ENCODE measurements around the gene LGALS1. TPM values are rescaled to one million over a fixed set of nuclear protein-coding genes. Genes with fewer than 3 reads are reported as not detected.

The LGALS1 gene
- total RNA-seq, 6 experiments from 2014 or later = 34.7 to 267 (median 141) TPM

DNA sequence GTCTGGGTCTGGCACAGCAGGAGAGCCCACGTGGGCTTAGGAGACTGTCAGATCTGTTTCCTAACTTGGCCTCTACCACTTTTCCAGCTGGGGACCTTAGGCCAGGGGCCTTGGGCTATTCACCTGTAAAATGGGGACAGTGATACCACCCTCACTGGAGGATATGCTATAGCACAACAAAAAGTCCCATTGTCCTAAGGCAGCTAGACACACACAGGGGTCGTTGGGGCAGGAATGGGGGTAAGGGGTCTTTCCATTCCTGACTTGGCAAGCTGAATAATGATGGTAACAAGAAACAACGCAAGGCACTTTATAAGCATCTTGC lies 38.5 kb upstream of the LGALS1 start:
- no peaks in the 10 kb centered on the region for H3K36me3 ChIP-seq
- WGBS (ENCODE audit: insufficient coverage, low coverage, low lambda C conversion rate, missing lambda C conversion rate) = 43% methylated on average over 1 of the region's 3 CpGs
- TF ChIP-seq POLR2A (IDR thresholded peaks at IDR 0.05) = no peak
- TF ChIP-seq, protein P1, sequence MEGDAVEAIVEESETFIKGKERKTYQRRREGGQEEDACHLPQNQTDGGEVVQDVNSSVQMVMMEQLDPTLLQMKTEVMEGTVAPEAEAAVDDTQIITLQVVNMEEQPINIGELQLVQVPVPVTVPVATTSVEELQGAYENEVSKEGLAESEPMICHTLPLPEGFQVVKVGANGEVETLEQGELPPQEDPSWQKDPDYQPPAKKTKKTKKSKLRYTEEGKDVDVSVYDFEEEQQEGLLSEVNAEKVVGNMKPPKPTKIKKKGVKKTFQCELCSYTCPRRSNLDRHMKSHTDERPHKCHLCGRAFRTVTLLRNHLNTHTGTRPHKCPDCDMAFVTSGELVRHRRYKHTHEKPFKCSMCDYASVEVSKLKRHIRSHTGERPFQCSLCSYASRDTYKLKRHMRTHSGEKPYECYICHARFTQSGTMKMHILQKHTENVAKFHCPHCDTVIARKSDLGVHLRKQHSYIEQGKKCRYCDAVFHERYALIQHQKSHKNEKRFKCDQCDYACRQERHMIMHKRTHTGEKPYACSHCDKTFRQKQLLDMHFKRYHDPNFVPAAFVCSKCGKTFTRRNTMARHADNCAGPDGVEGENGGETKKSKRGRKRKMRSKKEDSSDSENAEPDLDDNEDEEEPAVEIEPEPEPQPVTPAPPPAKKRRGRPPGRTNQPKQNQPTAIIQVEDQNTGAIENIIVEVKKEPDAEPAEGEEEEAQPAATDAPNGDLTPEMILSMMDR (IDR thresholded peaks at IDR 0.05) = no peak

DNA sequence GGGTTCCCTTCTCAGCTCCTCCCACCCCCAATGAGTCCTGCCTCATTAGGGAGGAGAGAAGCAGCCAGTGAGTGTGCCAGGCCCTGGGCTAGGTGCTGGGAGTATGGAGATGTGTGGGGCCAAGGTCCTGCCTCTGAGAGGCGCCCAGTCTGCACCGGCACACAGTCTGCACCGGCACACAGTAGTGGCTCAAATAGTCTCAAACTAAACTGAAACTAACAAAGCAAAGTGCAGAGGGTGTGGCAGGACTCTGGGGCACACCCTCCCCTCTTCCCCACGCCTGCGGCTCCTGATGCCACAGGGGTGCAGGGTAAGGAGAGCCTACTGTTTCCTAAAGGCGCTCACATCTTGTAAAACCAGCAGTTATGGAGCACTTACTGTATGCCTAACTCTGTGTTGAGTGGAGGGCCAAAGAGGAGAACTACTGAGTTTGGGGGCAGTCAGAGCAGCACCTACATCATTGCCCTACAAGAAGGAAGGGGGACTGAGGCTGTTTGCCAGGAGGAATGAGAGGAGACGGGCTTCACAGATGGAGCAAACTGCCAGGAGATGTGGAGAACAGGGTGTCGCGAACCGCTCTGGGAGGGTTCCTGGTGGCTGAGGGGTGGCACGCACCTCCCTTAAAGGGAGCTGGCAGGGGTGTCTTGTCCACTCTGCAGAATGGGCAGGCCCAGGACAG lies 36.9 kb upstream of the LGALS1 start:
- WGBS (ENCODE audit: insufficient coverage, low coverage, low lambda C conversion rate, missing lambda C conversion rate) = 42% methylated on average over 7 of the region's 11 CpGs
- H3K36me3 ChIP-seq = no peaks in the 10 kb centered on the region
- peaks cover 0 to 23% (median 9%) of the 10 kb centered on the region in 4 donors for H3K4me1 ChIP-seq
- no peak overlapping the region for H3K27ac ChIP-seq
- DNase-seq = peak in 1 of 3 donors; percentile 43
- peak overlapping the region in 2 of 3 donors; percentile 41 to 49 for H3K4me3 ChIP-seq
- intact Hi-C loops (cut with DNase I) = no loop called here
- H3K9me3 ChIP-seq = no peaks in the 10 kb centered on the region
- ATAC-seq = peak in 3 of 4 donors; percentile 0 to 4 (median 4)
- no peaks in the 10 kb centered on the region for H3K27me3 ChIP-seq
- TF ChIP-seq POLR2A (IDR thresholded peaks at IDR 0.05) = no peak
- TF ChIP-seq, protein P1 (IDR thresholded peaks at IDR 0.05) = no peak

More for the DNA sequence above, 38.5 kb upstream of the LGALS1 start:
- DNase-seq (no peak), ATAC-seq (no peak)
- peaks cover 0 to 38% (median 10%) of the 10 kb centered on the region in 4 donors for H3K4me1 ChIP-seq
- H3K9me3 ChIP-seq = no peaks in the 10 kb centered on the region
- H3K27ac ChIP-seq = no peak overlapping the region
- no peaks in the 10 kb centered on the region for H3K27me3 ChIP-seq
- no peak overlapping the region for H3K4me3 ChIP-seq
- intact Hi-C loops (cut with DNase I) = no loop called here

DNA sequence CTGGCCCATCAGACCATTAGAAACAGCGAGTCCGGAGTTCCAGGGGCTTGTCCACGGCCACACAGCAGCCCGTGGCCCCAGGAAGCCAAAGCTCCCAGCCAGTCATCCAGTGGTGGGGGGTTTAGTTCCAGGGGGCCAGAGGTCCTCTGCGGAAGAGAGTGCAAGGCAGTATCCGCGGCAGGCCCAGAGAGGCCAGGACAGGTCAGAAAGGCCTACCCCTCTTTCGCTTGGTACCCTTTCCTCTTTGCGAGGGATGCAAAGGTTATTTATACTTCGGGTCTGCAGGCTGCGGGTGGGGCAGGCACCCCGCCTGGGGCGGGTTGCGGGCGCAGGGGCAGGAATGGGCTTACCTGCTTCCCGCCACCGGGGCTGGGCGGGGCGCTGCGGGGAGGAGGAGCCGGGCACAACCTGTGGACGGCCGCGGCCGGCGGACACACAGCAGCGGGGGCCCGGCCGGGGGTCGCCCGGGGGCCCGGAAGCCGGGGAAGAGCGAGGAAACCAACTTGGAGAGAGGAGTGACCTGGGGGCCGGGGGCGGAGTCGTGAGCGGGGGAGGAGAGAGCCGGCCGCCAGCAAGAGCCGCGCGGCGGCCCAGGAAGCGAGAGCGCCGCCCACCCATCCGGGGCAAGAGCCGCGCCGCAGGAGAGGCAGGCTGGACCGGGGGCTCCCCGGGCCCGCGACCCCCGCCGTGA lies 36.2 kb upstream of the LGALS1 start, which contains the start of gene SH3BP1:
Gene SH3BP1 (plus strand): TSS at position 600 of the 691 bp plus-strand sequence. CDS start 119 bp downstream, outside the sequence.
- no peaks in the 10 kb centered on the region for H3K27me3 ChIP-seq
- H3K9me3 ChIP-seq = no peaks in the 10 kb centered on the region
- intact Hi-C loops (cut with DNase I) = no loop called here
- peak; percentile 16 to 48 (median 28) for ATAC-seq
- WGBS (ENCODE audit: insufficient coverage, low coverage, low lambda C conversion rate, missing lambda C conversion rate) = 0% methylated on average over 1 of the region's 57 CpGs
- peak within 1 kb of the TSS; percentile 38 to 49 (median 41) for H3K4me3 ChIP-seq
- TF ChIP-seq, protein P1 (IDR thresholded peaks at IDR 0.05) = no peak
- TF ChIP-seq POLR2A (IDR thresholded peaks at IDR 0.05) = no peak
- H3K36me3 ChIP-seq = no peaks in the 10 kb centered on the region
- DNase-seq = peak in 2 of 3 donors; percentile 52 to 54
- H3K4me1 ChIP-seq = peaks cover 0 to 16% (median 4%) of the 10 kb centered on the region in 4 donors
- H3K27ac ChIP-seq = peak within 1 kb of the TSS; percentile 31 to 38 (median 33)

DNA sequence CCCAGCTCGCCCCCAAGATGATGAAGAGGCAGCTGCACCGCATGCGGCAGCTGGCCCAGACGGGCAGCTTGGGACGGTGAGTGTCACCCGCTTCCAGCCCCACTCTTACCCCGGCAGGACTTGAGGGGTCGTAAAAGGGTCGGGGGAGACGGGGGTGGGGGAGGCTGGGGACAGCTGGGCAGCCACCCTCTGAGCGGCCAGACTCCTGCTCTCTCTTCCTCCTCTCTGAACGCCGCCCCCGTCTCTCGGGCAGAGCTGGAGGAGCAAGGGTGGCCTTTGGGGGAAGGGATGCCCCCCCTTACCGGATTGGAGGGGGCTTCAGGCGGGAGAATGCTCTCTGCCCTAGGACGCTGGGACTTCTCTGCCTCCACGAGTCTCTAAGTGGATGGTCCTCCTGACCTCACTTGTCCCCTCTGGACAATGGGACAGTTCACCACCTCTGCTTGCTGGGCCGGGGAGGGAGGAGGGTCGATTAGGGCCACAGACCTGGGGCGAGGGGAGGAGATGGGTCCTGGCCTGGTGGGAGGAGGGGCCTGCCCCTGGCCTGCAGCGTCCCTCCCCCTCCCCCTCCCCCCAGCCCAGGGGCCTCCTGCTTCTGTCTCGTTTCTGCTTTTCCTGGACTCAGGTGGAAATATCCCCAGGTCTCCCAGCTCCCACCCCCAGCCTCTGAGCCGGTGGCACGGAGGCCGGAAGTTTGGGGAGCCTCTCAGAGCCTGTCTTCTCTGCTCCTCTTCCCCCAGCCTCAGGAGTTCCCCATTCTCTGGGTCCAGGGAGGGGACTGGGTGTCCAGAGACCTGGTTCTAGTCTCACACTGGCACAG lies 35.5 kb upstream of the LGALS1 start:
- Histone ChIP-seq H3K4me3 (peak overlapping the region; percentile 38 to 49 (median 41)), H3K4me1 (peaks cover 0 to 10% (median 0%) of the 10 kb centered on the region in 4 donors), H3K9me3 (no peaks in the 10 kb centered on the region), H3K27ac (peak overlapping the region; percentile 31 to 38 (median 33)), H3K36me3 (no peaks in the 10 kb centered on the region), H3K27me3 (no peaks in the 10 kb centered on the region)
- ATAC-seq (peak in 1 of 4 donors; percentile 25), DNase-seq (peak in 2 of 3 donors; percentile 35 to 46)
- intact Hi-C loops (cut with DNase I) = loop anchor here (5.0 to 10.0 kb wide), 2 partner anchors 42 to 85 kb away; no protein-coding TSS in a partner anchor
- TF ChIP-seq POLR2A (IDR thresholded peaks at IDR 0.05) = no peak
- TF ChIP-seq, protein P1 (IDR thresholded peaks at IDR 0.05) = no peak
- WGBS (ENCODE audit: insufficient coverage, low coverage, low lambda C conversion rate, missing lambda C conversion rate) = 22% methylated on average over 9 of the region's 27 CpGs

All from right lobe of liver (tissue), 6 donors.